Measurements from ENCODE around the gene PPP1R36. TPM values are rescaled to one million over a fixed set of nuclear protein-coding genes. Genes with fewer than 3 reads are reported as not detected.

PPP1R36 gene, protein sequence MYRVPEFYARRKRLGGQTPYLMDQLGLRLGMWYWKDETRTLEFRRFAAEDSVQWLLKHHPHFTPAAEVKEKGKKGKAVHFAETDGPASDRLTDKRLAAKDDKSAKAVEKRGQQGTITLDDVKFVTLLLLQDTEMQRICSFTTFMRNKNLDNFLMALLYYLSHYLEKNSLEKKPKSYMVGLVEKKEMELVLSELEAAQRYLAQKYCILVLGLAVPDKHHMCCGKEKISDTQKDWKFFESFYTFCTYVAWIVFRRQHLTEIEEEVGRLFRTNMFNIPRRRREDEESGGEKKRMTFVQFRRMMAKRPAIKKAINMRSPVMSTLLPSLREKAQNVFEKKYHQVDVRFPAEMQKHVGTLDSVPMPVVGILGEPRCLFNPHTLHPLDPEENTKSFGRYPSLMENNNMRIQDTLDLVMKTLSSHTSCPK
- polyA plus RNA-seq (2013, experiment 1 of 2): 1.8 TPM
- polyA plus RNA-seq (2013, experiment 2 of 2): 1.2 TPM

- 7 to 10% methylated on average over 29 to 43 of the region's 54 CpGs for WGBS, 2 experiments (ENCODE audit: insufficient coverage in 2 of 2)
- H3K36me3 ChIP-seq (ENCODE audit: control insufficient read depth, insufficient read depth, low read length): no peaks in the 10 kb centered on the region
- peak within 1 kb of the TSS; percentile 25 for H3K4me3 ChIP-seq (ENCODE audit: extremely low read depth, insufficient read depth, low read length, poor library complexity, severe bottlenecking)
- H3K4me1 ChIP-seq (ENCODE audit: control insufficient read depth, insufficient read depth, low read length, poor library complexity, severe bottlenecking): peaks cover 5% of the 10 kb centered on the region
- H3K9me3 ChIP-seq (ENCODE audit: control insufficient read depth, low read length): no peaks in the 10 kb centered on the region
- H3K27ac ChIP-seq (ENCODE audit: low read depth, low read length, severe bottlenecking): no peak within 1 kb of the TSS
Measured at GRCh38 chr14:64549791-64550620, at the start of gene PPP1R36. TSS of gene PPP1R36 (plus strand) at chr14:64549961. CDS start at chr14:64549998, 37 bp downstream.

DNA sequence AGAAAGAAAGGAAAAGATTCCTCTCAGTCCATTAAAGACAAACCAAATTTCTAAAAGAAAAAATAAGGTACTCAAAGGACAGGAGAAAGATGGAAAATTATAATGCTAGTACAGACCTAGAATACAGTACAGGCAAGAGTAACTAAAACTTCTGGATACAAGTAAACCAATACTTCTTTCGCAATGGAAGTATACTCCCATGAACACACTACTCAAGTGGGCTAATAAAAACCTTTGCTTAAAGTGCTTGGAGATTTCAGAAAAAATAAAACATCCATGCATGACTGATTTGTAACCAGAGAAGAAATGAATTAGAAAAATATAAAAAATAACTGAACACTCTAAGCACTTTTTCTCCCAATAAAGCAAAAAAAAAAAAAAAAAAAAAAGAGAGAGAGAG lies 49.7 kb upstream of the PPP1R36 start:
- Histone ChIP-seq H3K9me3 (ENCODE audit: control insufficient read depth, low read length) (no peaks in the 10 kb centered on the region), H3K27ac (ENCODE audit: low read depth, low read length, severe bottlenecking) (no peak overlapping the region), H3K4me3 (ENCODE audit: extremely low read depth, insufficient read depth, low read length, poor library complexity, severe bottlenecking) (no peak overlapping the region), H3K4me1 (ENCODE audit: control insufficient read depth, insufficient read depth, low read length, poor library complexity, severe bottlenecking) (peaks cover 17% of the 10 kb centered on the region), H3K36me3 (ENCODE audit: control insufficient read depth, insufficient read depth, low read length) (peaks cover 17% of the 10 kb centered on the region)
- no CpG with 5 or more reads among the region's 1 CpG for WGBS, 2 experiments (ENCODE audit: insufficient coverage in 2 of 2)

DNA sequence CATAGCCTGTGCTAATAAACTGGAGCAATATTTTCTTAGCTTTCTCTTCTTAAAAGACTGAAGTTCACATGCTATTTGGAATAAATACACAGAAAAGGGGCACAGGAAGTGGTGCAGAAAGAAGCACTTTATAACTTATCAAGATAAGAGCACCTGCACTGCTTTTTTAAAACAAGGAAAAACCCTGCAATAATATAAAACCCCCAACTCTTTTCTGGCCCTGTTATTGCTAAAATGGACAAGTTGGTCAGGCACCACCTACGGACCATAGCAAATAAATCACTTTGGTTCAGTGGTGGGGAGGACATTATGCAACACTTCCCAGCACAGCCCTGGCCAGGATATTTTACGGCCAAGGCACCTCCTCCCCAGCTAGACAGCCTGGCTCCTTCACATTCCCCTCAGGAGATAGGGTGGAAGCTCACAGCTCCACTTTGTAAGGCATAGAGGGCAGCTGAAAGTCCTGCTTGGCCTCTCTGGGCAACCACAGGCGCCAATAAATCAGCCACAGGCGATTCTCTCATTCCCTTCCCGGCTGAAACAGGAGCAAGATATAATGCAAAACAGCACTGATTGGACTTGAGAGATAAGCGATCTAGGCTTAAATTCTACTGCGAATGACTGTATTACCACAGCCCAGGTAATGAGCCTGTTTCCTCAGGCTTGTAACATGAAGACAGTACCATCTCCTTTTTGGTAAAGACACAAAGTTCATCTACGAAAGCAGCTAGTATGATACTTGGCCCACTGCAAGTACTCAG lies 48.2 kb upstream of the PPP1R36 start:
- 85% methylated on average over 6 to 7 of the region's 8 CpGs for WGBS, 2 experiments (ENCODE audit: insufficient coverage in 2 of 2)
- peak overlapping the region; percentile 33 for H3K27ac ChIP-seq (ENCODE audit: low read depth, low read length, severe bottlenecking)

DNA sequence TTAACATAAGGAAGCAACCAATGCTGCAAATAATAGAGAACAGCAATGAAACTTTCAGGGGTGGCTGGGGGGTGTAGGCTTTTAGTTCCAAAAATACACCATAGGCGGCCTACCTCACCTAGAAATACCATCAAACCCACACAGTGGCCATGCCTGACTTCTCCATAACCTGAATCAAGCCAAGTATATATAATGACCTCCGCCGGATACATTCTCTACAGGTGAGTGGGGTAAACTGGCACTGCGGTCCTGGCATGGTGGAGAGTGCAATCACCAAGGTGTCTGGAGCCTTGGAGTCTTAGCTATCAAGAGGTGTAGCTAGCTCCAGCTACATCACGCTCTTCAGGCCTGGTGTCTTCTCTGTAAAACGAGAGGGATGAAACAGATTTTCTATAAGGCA lies 47.3 kb upstream of the PPP1R36 start:
- H3K4me1 ChIP-seq (ENCODE audit: control insufficient read depth, insufficient read depth, low read length, poor library complexity, severe bottlenecking): peaks cover 26% of the 10 kb centered on the region
- H3K27ac ChIP-seq (ENCODE audit: low read depth, low read length, severe bottlenecking): no peak overlapping the region
- H3K4me3 ChIP-seq (ENCODE audit: extremely low read depth, insufficient read depth, low read length, poor library complexity, severe bottlenecking): peak overlapping the region; percentile 84
- peaks cover 17% of the 10 kb centered on the region for H3K36me3 ChIP-seq (ENCODE audit: control insufficient read depth, insufficient read depth, low read length)
- 75 to 83% methylated on average over 3 to 5 of the region's 6 CpGs for WGBS, 2 experiments (ENCODE audit: insufficient coverage in 2 of 2)
- H3K9me3 ChIP-seq (ENCODE audit: control insufficient read depth, low read length): no peaks in the 10 kb centered on the region

More for the DNA sequence above, 48.2 kb upstream of the PPP1R36 start:
- Histone ChIP-seq H3K4me1 (ENCODE audit: control insufficient read depth, insufficient read depth, low read length, poor library complexity, severe bottlenecking) (peaks cover 17% of the 10 kb centered on the region), H3K36me3 (ENCODE audit: control insufficient read depth, insufficient read depth, low read length) (peaks cover 17% of the 10 kb centered on the region), H3K4me3 (ENCODE audit: extremely low read depth, insufficient read depth, low read length, poor library complexity, severe bottlenecking) (no peak overlapping the region), H3K9me3 (ENCODE audit: control insufficient read depth, low read length) (no peaks in the 10 kb centered on the region)

DNA sequence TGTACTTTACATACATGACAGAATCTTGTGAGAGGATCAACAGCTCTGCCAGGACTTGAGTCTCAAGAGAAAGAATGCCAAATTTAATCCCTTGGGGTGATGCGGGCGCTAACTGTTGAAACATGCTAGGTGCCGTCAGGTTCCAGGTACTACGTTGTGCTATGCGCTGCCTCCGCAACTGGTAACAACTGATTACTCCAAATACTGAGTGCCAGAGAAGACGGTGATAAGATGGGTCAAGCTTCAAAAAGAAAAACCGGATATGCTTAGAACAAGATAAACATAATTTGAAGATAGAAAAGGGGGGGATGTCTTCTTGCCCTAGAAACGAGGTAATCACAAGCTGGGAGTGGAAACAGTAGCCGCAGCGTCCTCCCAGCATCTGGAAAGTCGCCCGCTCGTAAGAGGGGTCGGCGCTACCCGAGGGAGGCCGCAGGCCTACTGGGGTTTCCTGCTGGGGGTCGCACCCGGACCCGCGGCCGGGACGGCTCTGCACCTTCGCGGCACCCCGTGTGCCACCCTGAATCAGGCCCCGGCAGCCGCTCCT lies 46.8 kb upstream of the PPP1R36 start:
- H3K36me3 ChIP-seq (ENCODE audit: control insufficient read depth, insufficient read depth, low read length): peaks cover 14% of the 10 kb centered on the region
- peaks cover 31% of the 10 kb centered on the region for H3K4me1 ChIP-seq (ENCODE audit: control insufficient read depth, insufficient read depth, low read length, poor library complexity, severe bottlenecking)
- WGBS, 2 experiments (ENCODE audit: insufficient coverage in 2 of 2): 4 to 12% methylated on average over 20 to 25 of the region's 29 CpGs
- H3K4me3 ChIP-seq (ENCODE audit: extremely low read depth, insufficient read depth, low read length, poor library complexity, severe bottlenecking): peak overlapping the region; percentile 84
- H3K9me3 ChIP-seq (ENCODE audit: control insufficient read depth, low read length): no peaks in the 10 kb centered on the region
- H3K27ac ChIP-seq (ENCODE audit: low read depth, low read length, severe bottlenecking): peak overlapping the region; percentile 100

DNA sequence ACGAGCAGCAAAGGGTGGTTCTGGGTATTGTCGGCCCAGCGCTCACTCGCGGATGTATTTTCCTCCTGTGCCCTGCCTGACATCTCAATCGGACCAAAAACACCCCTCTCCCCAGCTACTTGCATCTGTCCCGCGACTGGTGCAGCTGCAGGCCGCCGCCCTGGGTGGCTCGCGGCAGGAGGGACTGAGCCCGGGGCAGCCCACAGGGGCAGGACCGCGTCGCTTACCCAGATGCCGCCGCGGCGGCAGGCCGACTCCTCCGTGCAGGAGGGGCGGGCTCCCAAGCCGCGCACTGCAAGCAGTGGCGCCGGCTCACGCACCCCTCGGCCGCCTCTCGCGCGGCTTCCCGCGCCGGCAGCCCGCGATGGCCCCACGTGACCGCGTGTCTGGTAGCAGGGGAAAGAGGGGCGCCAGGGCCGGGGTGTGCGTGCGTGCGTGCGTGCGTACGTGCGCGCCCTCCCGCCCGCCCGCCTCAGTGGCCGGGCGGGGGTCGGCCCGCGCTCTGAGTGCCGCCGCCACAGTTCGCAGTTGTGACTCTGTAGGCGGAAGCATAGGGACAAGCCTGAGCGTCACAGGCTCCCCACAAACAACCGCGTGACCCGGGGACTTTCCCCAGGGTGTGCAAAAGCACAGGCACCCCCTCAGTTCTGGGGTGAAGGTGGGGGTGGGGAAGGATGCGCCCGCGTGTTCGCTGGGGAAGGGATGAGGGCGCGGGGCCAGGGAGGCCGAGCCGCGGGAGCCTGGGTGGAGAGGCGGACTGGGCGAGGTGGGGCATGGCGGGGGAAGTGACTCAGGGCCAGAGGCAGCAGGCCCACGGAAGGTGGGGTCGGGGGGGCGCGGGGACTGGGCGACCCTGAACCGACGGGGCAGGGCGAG lies 46.1 kb upstream of the PPP1R36 start, which contains the start of gene ZBTB25:
Gene ZBTB25, minus strand, starts transcription at position 405 of the 876 bp plus-strand sequence. CDS start 13,305 bp downstream, outside the sequence.
- WGBS, 2 experiments (ENCODE audit: insufficient coverage in 2 of 2): 0 to 1% methylated on average over 36 to 40 of the region's 87 CpGs
- peaks cover 9% of the 10 kb centered on the region for H3K36me3 ChIP-seq (ENCODE audit: control insufficient read depth, insufficient read depth, low read length)
- H3K27ac ChIP-seq (ENCODE audit: low read depth, low read length, severe bottlenecking): peak within 1 kb of the TSS; percentile 100
- no peaks in the 10 kb centered on the region for H3K9me3 ChIP-seq (ENCODE audit: control insufficient read depth, low read length)
- peak within 1 kb of the TSS; percentile 84 for H3K4me3 ChIP-seq (ENCODE audit: extremely low read depth, insufficient read depth, low read length, poor library complexity, severe bottlenecking)
- H3K4me1 ChIP-seq (ENCODE audit: control insufficient read depth, insufficient read depth, low read length, poor library complexity, severe bottlenecking): peaks cover 36% of the 10 kb centered on the region

GRCh38 chr14:64504310-64504896 lies 45.4 kb upstream of the PPP1R36 start, which contains the start of gene ZBTB1:
TSS of gene ZBTB1 (plus strand) at chr14:64504770. CDS start at chr14:64521505, 16,735 bp downstream.
- peak within 1 kb of the TSS; percentile 84 for H3K4me3 ChIP-seq (ENCODE audit: extremely low read depth, insufficient read depth, low read length, poor library complexity, severe bottlenecking)
- peak within 1 kb of the TSS; percentile 100 for H3K27ac ChIP-seq (ENCODE audit: low read depth, low read length, severe bottlenecking)
- H3K36me3 ChIP-seq (ENCODE audit: control insufficient read depth, insufficient read depth, low read length): peaks cover 1% of the 10 kb centered on the region
- H3K9me3 ChIP-seq (ENCODE audit: control insufficient read depth, low read length): no peaks in the 10 kb centered on the region
- peaks cover 40% of the 10 kb centered on the region for H3K4me1 ChIP-seq (ENCODE audit: control insufficient read depth, insufficient read depth, low read length, poor library complexity, severe bottlenecking)
- WGBS, 2 experiments (ENCODE audit: insufficient coverage in 2 of 2): 0 to 1% methylated on average over 43 to 62 of the region's 63 CpGs

DNA sequence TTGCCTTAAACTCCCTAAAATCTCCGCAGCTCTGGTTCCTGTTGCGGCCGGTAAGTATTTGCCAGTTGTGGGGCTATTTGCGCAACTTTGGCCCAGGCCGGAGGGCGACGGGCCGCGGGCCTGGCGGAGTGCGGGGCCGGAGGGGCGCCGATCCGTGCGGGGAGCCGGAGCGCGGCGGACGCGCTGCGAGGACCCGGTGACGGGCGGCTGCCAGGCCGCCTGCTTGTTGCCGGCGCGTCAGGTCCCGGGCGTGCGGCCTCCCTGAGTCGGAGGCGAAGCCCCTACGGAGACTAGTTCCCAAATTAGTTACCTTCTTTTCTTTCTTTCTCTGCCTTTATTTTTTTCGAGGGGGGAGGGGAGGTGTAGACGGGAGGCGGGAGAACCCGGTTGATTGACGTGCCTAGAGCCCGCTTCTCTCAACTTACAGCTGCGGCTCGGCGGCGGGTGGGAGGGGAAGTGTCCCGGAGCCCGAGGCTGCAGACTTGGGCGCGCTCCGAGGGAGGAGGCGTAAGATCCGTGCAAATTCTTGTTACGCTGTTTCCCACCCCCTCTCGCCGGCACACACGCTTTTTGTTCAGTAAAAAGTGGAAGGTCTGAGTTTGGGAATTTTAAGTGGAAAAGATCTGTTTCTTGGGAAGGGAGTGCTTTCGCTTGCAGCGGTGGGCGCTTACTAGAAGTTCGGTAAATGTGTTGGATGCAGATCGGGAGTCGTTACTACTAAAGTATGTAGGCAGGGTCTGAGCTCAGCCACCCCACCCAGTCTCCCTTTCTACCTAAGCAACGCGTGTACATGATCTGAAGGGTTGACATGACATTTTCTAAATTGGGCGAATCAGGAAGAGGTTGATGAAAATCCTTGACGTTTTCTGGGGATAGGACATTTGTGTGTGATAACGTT lies 44.6 kb upstream of the PPP1R36 start:
- Histone ChIP-seq H3K4me1 (ENCODE audit: control insufficient read depth, insufficient read depth, low read length, poor library complexity, severe bottlenecking) (peaks cover 40% of the 10 kb centered on the region), H3K27ac (ENCODE audit: low read depth, low read length, severe bottlenecking) (peak overlapping the region; percentile 100), H3K9me3 (ENCODE audit: control insufficient read depth, low read length) (no peaks in the 10 kb centered on the region), H3K36me3 (ENCODE audit: control insufficient read depth, insufficient read depth, low read length) (no peaks in the 10 kb centered on the region), H3K4me3 (ENCODE audit: extremely low read depth, insufficient read depth, low read length, poor library complexity, severe bottlenecking) (peak overlapping the region; percentile 84)
- WGBS, 2 experiments (ENCODE audit: insufficient coverage in 2 of 2): 1% methylated on average over 33 to 44 of the region's 68 CpGs
